IPS DF 19.7 (cell line): ENCODE results near the gene HEXD.
"Not testable (repeated sequence)": the region's sequence is repeated elsewhere in the genome, so short reads cannot be mapped to it uniquely, and the experiment has no call there.

ENCODE experiments used
- DNase-seq: peaks from one replicate; pipeline ENCODE4 v3.0.0-alpha.2; 2013; ENCODE audit warnings: low read depth, low spot score

HEXD gene

GRCh38 chr17:82396601-82397435, 21.3 kb upstream of the HEXD start:
- DNase-seq, result no peak

GRCh38 chr17:82397449-82398335, 20.5 kb upstream of the HEXD start:
- DNase-seq, result no peak

- no peak for DNase-seq
Measured at GRCh38 chr17:82399041-82399441, 19.1 kb upstream of the HEXD start.

GRCh38 chr17:82399601-82400101, 18.5 kb upstream of the HEXD start:
- no peak for DNase-seq

- DNase-seq, result no peak
Measured at GRCh38 chr17:82400206-82400605, 17.9 kb upstream of the HEXD start.

- no peak for DNase-seq
Measured at GRCh38 chr17:82400830-82401229, 17.3 kb upstream of the HEXD start.

GRCh38 chr17:82402865-82403264, 15.3 kb upstream of the HEXD start:
- DNase-seq, result no peak

GRCh38 chr17:82403662-82404660, 14.2 kb upstream of the HEXD start:
- DNase-seq, result no peak

GRCh38 chr17:82405051-82405450, 13.1 kb upstream of the HEXD start:
- DNase-seq, result no peak

GRCh38 chr17:82406131-82406671, 11.9 kb upstream of the HEXD start:
- DNase-seq, result no peak

- DNase-seq, result no peak
Measured at GRCh38 chr17:82407255-82407654, 10.9 kb upstream of the HEXD start.

GRCh38 chr17:82408288-82408937, 9.7 kb upstream of the HEXD start:
- DNase-seq, result no peak

GRCh38 chr17:82408938-82409318, 9.2 kb upstream of the HEXD start:
- DNase-seq, result no peak

- DNase-seq, result no peak
Measured at GRCh38 chr17:82410014-82410716, 8.0 kb upstream of the HEXD start.

- no peak for DNase-seq
Measured at GRCh38 chr17:82411396-82412053, 6.6 kb upstream of the HEXD start.

GRCh38 chr17:82412081-82412480, 6.1 kb upstream of the HEXD start:
- DNase-seq, result not testable (repeated sequence)

- no peak for DNase-seq
Measured at GRCh38 chr17:82412535-82413520, 5.3 kb upstream of the HEXD start.
